Measurements from ENCODE around the gene FAM217B.

FAM217B gene, protein sequence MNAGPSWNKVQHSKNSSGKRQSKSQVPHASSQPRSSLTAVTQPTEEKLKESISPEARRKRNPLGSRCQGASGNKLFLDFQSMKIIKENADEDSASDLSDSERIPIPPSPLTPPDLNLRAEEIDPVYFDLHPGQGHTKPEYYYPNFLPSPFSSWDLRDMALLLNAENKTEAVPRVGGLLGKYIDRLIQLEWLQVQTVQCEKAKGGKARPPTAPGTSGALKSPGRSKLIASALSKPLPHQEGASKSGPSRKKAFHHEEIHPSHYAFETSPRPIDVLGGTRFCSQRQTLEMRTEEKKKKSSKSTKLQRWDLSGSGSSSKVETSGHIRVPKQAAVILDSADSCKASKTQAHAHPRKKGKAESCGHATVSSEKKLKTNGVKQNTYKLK

DNA sequence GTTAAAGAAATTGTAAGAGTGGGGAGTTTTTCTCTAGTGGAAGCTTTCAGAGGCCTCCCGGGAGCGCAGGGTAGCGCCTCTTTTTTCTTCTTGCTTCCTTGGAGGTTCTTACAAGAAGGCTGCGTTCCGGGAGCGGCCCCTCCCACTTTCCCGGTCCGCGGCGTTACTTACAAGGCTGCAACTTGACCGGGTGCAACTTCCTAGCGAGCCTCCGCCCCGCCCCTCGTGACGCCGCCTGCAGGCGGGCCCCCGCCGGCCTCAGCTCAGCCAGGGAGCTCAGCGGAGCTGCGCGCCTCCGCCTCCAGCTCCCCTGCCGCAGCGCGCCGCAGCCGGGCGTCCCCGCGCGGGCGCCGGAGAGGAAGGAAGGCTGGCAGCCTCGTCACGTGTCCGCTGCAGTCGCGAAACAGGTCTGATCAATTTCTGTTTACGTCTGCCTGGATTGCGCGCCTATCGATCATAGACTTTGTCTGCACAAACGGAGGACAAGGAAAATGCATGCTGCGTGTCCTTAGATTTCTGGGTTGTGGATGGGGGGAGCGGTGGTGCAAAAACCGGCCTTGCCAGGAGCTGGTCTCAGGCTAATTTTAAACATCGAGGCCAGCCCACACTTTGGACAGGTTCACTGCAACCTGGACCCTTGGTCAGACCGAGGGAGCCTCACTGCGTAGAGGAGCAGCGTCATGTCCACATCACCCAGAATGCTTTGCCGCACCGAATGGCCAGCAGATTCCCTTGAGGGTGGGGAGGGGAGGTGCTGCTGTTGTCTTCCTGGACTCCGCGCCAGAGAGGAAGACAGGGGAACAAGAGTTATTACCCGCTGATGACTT is at the start of gene FAM217B, which contains the start of gene PPP1R3D:
FAM217B (plus strand) TSS at position 261 of the 827 bp plus-strand sequence. CDS start 3,555 bp downstream, outside the sequence.
PPP1R3D (minus strand) TSS at position 177 of the 827 bp plus-strand sequence. CDS start 374 bp downstream, outside the sequence.
- peak; percentile 98 for DNase-seq

DNA sequence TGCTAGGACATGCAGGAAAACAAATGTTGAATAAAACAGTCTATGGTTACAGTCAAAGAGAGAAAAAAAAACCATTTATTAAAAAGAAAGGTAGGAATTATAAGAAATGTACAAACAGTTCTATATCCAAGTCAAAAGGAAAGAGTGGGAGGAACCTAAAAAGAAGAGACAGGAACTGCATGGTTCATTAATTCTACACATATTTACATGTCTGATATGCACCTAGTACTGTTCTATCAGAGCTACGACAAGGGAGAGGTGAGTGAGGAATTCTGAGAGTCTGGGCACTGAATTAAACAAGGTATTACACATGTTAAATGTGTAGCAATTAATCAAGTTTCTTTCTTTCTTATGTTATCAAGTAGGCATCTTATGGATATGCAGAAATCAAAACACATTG is 48.6 kb upstream of the FAM217B start:
- no peak for DNase-seq

DNA sequence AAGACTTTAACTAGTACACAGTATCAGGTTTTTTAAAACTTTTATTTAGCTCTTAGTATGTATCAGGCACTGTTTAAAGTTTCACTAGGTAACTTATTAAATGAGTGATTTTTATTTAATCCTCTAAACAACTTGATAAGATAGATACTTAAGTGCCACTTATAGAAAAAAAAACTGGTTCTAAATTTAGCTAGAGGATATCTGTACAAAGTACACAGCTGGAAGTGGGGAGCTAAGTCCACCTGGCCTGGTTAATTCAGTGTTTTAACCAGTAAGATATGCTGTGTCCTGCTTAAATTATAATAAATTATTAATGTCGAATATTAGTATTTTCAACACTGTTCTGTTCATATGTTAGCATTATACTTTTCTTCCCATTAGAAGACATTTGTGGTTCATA is 44.3 kb upstream of the FAM217B start:
- no peak for DNase-seq

DNA sequence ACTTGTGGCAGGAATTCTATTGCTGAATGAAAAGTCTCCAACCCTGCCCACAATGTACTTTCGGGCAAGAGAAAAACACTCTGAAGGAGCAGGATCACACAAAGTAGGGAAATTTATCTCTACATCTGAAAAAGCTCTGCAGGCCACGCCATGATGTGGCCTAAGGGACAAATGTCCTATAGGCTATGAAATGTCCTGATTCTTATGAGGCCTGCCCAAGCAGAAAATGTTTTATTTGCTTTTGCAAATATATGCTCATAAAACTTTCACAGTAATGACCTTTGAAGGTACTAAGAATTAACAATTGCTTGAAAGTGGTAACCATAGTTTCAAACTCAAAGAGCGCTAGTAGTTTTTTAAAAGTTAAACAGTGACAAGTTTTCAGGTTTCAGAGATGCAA is 37.7 kb upstream of the FAM217B start:
- DNase-seq: no peak

DNA sequence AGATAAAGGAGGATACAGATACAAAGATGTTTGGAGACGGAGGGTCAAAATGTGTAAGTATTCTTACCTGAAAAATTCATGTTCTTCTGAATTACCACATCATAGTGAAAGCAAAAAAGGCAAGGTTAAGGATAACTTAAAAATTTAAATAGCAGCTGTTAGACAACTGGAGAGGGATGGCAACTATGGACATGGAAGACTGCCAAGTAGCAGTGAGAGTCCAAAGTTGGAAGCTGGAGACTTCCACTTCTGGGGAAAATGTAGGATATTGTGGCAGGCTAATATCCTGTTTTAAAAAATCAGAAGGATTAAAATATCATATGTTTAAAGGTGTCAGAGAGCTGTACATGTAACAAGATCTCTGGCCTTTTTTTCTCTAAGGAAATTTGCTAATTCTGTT is 36.6 kb upstream of the FAM217B start:
- no peak for DNase-seq

DNA sequence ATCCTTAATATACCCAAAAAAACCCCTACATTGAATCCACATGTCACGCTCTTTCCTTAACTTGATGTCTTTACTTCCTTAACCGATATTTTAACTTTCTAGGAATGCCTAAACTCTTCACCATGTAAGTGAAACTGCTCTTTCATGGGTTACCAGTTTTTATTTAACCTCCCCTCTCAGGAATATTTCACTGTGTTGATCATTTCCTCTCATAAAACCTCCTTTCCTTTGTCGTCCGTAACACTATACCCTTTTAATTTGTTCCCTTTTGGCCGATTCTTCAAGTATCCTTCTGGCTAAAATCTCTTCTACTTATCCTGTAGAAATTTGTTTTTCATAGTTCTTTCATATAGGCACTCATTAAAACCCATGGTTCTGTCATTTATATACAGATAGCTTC is 31.3 kb upstream of the FAM217B start:
- DNase-seq: no peak

DNA sequence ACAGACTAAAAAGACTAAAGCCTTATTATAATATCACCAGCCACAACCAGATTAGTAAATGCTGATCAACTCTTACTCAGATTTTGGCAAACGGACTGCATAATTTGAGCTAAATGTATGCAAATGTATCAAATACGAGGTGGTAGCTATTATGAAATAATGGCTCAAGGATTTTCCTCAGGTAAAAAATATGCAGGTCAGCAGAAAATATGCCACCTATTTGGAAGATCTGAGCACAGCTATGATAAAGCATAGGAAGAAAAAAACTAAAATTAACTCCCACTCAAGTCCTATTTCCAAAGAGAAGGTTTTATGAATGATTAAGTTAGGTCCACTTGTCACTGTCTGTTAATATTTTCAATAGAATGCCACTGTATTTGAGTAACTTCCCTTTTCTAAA is 29.1 kb upstream of the FAM217B start:
- DNase-seq: no peak

DNA sequence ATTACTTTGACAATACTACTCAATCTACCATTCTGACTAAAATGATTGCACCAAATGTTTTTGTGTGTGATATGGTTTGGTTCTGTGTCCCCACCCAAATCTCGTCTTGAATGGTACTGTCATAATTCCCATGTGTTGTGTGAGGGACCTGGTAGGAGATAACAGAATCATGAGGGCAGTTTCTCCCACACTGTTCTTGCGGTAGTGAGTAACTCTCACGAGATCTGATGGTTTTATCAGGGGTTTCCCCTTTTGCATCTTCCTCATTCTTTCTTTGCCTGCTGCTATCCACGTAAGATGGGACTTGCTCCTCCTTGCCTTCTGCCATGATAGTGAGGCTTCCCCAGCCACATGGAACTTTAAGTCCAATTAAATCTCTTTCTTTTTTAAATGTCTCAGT is 27.6 kb upstream of the FAM217B start:
- peak; percentile 64 for DNase-seq

DNA sequence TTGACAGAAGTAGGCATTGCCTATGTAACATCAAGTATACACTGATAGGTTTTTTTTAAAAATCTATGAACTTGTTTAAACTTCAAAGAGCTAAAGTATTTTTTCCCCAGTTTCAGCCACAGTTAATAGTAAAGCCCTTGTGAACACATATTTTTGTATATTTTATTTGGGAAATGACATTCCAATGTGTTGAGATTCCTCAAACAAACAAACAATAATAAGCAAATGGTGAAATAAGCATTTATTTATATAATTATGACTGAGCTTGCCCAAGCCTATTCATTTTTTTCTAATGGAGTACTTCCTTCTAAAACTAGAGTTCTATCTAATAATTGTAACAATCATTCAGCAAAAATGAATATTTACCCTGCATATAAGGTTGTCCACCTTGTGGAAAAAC is 19.2 kb upstream of the FAM217B start:
- no peak for DNase-seq

DNA sequence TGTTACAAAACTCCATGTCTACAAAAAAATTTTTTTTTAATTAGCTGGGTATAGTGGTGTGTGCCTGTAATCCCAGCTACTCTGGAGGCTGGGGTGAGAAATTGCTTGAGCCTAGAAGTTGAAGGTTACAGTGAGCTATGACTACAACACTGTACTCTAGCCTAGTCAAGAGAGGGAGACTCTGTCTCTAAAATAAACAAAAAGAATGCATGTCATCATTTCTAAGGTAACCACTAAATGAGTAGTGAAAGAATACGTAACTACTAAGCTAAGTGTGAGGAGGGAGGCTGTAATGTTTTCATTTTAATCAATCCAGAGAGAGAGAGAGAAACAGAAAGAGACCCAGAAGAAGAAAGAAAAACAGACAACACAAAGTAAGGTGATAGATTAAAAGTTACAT is 16.7 kb upstream of the FAM217B start:
- no peak for DNase-seq

DNA sequence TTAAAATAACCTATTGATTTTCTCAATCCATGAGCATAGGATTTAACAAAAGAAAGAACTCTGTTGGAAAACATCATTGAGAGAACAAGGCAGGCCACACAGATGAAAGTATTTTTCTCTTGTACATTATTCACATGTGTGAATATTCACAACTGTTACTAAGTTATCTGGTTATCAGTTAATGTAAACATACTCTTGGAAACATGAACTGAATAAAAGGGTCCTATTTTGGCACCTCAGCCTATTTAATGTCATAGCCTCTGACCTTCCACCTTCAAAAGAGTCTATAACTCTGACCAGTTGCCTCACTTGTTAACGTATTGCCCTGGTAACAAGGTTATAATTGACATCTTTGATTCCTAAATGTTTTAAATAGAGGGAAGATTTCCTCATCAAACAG is 14.8 kb upstream of the FAM217B start:
- DNase-seq: no peak

DNA sequence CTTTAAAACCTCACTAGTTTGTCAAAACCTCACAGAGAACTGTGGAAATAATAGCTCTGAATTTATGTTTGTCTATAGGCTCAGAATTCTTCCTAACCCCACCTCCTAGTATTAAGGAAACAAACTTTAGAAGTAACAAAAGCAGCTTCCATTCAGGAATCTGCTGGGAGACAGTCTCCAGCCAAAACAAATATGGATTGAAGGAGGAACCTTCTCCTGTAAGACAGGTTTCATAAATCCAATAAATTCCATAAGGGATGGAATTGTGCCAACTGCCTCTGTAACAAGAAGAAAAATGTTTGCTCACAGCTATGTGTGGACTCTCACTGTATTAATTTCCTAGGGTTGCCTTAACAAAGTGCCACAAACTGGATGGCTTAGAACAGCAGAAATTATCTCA is 14.3 kb upstream of the FAM217B start:
- DNase-seq: no peak

DNA sequence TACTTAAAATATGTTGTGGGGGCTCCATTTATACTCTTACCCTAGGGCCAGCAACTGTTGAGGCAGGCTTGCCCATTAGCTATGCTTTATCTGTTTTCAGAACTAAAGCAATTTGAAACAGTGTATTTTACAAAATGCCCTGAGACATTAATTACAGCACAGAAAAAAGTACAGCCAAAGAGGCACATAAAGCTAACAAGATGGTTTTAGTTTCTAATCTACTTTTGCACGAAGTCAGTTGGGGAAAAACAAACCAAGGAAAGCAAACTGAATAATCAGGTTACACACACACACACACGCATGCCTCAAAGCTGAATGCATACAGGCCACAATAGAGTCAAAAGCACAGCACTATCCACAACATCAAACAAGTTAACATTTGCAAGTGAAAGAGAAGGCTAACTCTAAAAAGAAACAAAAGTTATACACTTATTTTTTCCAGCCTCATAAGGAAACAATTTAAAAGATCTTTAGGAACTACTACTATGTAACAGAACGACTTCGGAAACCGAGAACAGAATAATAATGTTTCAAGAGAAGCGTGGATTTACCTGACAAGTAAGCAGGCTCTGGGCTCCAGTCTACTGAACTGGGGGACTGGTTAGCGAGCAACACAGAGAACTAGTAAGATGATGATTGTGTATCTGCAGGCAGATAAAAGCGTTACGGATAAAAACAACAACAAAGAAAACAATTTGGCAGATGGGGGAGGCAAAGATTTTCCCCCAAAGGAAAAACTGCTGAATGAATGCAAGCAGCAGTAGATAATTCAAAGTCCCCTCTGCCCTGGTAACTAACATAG is 8.5 kb upstream of the FAM217B start:
- DNase-seq: no peak

DNA sequence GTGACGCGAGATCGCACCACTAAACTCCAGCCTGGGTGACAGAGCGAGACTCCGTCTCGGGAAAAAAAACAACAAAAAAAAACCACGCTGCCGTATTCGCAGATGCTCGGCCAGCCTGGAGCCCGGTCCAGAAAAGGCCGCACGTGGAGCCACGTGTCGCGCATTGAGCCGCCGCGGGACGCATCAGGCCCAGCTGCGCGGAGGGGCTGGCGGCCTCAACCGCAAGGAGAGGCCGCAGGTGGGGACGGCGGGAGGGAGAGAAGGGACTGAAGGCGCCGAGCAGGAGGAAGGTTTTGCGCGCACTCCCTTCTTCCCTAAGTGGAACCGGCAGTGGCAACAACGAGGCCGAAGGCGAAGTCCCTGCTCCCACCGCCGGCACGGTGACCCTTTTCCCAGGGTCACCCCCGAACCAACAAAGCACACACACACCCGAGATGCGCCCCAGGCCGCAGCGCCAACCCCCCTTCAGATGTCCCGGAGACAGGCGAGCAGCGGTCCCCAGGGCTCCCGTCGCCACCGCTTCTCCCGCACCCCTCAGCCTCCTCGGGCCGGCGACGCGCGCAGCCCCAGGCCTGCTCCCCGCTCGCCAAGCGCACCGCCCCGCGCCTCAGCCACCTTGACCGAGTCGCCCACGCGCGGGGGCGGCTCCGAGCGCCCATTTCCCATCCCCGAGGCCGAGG is 7.4 kb upstream of the FAM217B start:
- DNase-seq: no peak

DNA sequence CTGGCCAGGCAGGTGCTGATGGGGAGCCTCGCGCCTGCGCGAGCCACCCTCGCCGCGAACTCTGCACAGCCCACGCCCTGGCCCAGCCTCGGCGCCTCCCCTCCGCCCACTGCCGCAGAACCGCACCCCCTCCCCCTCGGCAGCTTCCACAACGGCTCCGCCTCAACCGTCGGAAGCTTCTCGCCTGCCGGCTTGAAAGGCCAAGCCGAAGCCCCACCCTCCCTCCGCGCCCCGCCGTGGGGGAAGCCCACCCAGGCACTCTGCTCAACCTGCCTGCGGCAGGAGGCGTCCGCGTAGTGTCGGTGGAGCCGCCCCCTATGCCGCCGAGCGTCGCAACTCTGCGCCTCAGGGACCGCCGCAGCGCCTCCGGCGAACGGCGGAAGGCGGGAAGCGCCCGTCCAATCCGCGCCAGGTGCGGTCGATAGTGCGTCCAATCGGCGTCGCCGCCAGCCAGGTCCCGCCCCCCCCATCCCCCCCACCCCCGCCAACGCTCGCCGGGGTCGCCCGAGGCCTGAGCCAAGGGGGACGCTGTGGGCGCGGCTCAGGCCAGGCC is 6.8 kb upstream of the FAM217B start, which contains the start of gene SYCP2:
SYCP2 (minus strand) TSS at position 342 of the 553 bp plus-strand sequence. CDS start 11,224 bp downstream, outside the sequence.
- DNase-seq: peak; percentile 64

DNA sequence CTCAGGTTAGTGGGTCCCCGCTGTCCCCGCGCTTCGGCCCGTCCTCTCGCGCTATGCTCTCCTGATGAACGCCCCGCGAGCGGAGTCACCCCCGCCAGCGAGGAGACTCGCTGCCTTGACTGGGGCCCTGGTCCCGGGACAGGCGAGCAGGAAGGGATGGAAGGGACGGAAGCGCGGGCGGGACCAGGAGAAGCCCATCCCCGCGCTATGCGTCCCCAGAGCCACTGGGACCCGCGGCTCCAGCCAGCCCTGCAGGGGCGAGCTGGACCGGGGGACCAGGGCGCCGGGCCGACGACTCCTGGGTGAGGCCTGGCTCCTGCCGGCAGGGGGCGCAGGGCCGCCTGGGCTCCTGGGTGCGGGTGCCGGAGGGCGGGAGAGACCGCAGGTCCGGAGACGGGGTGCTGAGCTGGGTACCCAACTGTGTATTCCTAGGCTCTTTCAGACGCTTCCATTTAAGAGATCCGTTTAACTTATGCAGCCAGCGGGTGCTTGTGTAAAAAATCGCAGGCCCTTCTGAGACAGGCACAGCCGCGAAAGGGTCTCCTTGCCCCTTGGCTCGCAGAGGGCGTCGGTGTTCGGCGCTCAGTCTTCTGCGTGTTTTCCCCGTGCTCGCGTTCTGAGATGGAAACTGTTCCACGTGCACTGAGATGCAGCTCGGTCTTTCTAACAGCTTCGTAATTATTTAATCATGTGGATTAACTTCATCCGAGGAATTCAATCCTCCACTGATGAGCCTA is 6.2 kb upstream of the FAM217B start:
- peak; percentile 83 for DNase-seq

DNA sequence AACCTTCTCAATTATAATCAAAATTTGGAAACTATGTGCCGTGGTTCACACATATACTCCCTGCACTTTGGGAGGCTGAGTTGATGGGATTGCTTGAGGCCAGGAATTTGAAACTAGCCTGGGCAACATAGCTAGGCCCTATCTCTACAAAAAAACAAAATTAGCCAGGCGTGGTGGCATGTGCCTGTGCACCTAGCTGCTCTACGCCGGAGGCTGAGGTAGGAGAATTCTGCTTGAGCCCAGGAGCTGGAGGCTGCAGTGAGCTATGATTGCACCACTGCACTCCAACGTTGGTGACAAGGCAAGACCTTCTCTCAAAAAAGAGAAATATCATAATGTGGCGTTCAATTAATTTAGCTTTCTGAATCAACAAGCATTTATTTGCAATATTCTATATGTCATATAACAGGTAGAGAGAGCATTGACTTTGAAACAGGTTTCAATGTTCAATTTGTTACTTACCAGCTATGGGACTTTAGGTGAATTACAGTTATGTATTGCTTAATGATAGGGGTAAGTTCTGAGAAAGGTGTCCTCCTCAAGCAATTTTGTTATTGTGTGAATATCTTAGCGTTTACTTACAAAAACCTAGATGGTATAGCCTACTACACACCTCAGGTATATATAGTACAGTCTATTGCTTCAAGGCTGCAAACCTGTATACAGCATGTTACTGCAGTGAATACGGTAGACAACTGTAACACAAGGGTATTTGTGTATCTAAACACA is 4.6 kb upstream of the FAM217B start:
- no peak for DNase-seq

DNA sequence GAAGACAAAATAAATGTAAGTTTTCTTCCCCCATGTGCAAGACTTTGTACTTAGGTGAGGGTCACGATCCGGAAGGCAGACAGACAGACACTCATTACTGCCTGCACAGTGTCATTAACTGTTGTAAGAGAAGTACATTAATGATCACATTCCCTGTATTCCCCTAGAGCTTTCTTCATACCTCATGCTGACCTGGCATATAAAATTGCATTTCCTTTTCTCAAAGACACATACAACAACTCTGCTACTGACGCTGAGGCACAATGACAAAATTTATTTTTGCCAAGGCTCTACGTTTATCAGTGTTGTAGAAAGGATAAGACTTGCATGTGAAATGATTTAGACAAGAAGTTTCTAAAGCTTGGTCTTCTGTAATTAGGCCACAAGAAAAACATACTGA is 3.8 kb upstream of the FAM217B start:
- DNase-seq: no peak

DNA sequence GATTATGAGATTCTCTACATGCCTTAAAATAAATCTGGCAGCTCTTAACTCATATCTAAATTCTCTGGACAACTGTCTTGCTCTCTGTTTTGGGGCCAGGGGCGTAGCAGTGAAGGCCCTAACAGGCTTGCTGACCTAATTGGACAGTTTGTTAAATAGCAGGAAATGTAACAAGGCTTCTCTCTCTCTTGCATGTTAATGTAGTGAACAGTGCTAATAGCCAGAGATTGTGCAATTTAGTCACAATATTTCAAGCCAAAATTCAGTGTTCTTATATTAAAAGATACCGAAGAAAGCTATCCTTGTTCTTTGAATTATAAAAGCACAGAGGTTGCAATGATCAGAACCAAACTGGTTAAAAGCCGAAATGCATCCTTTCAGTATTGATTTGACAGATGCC is 3.0 kb upstream of the FAM217B start:
- peak; percentile 19 for DNase-seq

DNA sequence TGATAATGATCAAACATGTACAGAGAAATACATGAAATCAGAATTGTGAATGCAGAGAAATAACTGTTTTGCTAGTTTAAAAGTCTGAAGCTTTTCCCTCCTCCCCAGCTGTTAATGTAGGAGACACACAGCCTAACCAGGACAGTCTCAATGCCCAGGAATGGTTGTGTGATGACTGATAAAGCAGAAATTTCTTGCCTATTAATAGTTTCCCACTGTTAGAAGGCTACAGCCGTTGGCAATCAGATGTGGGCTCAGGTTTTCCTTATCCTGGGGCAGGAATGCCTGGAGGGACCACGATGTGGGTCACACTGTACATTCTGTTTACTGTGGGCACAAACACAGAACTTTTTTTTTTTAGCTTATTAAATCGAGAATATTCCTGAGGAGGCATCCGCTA is 2.0 kb upstream of the FAM217B start:
- no peak for DNase-seq

DNA sequence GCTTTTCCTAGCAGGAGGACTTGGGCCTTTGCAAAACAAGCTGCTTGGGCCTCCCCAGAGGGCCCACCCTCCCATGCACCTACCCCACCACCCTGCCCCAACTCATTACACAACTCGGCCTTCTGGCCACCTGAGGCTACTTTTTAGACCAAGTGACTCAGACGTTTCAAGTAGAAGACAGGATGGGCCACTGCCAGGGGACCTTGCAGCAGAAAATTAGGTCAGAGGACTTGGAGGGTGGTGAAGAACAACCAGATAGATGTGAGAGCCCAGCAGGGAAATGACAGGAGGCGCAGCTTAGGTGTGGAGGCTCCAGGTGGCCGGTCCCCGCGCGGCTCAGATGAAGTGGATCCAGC is 1.5 kb upstream of the FAM217B start:
- DNase-seq: no peak
